Stimulated activated CD4-positive, alpha-beta T cell treated with anti-CD3 and anti-CD28 coated beads, TNF-alpha, amount 100 ng/mL, for 24 hours (primary cell): Measurements from ENCODE around the gene CACFD1.

Source experiments
- DNase-seq, 3 experiments: peaks; one replicate each; pipeline ENCODE4 v3.0.0-alpha.2; 2020; ENCODE audit warnings: low read depth in 3 of 3

Gene CACFD1

GRCh38 chr9:133499892-133500270 is 40.1 kb downstream of the CACFD1 start:
- no peak for DNase-seq

- DNase-seq = no peak
Observed at GRCh38 chr9:133502112-133502511, 42.3 kb downstream of the CACFD1 start.

GRCh38 chr9:133505186-133505830 is 45.5 kb downstream of the CACFD1 start:
- no peak for DNase-seq

DNA sequence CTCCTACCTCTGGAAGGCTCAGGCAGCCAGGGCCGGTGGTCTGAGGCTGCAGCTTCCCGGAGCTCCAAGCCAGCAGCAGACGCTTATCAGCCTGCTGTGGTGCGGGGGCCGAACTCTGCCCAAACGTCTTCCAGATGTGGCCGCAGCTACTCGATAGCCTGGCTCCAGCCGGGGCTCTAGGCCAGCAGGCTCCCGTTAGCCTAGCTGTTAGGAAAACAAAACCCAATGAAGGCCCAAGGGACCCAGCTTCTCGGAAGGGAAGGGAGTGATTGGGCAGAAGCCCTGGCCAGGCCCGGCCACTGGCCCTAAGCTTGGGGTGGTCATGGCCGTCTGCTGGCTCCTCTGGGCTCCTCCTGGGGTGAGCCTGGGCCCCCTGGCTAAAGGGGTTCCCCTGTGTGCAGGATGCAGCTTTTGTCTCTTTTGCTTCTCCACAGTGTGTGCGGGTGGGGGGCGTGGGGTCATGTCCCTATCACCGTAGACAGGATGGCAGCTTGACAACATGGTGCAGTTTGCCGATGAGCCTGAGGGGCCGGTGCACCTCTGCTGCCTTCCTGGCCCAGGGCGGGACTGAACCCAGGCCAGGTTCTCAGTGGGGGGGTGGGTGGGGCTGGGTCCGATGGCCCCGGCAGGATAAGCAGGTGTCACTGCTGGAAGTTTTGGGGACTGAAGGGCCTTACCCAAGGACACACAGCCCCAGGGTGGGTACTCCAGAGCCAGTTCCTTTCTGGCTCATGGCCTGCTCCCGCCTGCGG is 46.3 kb downstream of the CACFD1 start:
- no peak for DNase-seq

DNA sequence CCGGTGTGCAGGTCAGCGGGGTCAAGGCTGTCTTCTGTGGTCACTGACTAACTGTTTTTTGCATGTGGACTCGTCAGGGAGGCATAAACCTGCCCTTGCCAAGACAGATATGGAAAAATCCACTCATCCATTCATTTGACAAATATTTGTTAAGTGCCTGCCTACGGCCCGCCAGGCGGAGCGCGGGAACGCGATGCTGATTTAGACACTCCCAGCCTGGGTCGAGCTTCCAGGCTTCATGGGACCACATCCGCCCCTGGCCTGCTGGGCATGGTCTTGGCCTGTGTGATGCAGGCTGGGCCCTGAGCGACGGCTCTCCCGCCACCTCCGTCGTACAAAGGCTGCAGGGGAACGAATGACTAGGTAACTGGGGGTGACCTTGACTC is 46.9 kb downstream of the CACFD1 start:
- DNase-seq = no peak

- DNase-seq = no peak
Observed at GRCh38 chr9:133507246-133507965, 47.6 kb downstream of the CACFD1 start.

DNA sequence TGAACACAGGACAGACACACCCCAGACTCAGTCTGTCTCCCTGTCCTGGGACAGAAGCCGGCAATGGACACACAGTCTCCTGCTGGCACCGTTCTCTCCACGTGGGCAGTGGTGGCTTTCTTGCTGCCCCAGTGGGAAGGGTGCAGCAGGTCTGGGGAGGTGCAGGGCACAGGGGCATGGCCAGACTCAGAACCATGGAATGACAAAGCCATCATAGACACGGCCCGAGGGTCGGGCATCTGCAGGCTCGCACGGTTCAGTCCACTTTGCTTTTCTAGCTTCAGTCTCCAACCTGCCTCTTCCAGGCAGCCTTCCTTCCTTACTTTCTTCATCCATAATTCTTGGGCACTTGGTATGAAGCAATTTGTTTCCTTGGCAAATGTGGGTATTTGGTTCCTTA is 48.3 kb downstream of the CACFD1 start:
- DNase-seq = no peak

DNA sequence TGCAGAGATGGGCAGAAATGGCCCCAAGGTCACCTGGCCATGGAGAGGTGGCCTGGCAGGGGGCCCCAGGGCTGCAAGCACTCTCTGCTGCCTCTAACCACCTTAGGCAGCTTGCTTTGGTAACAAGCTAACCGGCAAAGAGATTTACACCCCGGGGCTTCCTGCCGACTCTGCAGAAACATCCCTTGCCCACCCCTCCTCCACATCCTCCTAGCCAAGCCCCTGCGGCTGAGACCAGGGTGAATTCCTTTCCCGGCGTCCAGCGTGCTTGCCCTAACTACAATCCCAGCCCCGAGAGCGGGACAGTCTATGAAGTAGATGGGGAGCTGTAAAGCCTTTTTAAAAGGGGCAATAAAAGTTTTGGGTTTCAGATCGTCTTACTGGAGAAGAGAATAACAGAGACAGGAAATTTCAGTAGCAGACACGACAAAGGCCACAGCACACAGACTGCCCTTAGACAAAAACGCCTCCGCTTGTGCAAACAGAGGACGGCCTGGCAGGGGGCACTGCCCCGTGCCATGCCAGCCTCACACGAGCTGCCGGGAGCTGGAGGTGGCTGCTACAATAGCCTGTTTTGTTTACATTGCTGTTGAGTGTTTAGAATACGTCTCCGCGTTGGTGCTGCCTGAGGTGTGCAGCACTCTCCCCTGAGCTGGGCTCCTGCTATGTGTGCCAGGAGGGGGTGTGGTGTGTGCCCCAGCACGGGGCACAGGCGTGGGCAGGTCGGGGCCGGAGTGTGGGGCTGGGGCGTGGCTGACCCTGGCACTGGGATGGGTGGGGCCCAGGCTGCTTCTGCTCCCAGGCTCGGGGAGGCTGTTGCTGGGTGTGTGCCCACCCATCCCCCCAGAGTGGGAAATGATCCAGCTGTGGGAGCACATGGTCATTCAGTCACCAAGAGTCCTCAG is 49.7 kb downstream of the CACFD1 start:
- peak in 1 of 3 experiments; percentile 2 for DNase-seq

GRCh38 chr9:133510926-133511505 is 51.2 kb downstream of the CACFD1 start:
- no peak for DNase-seq

- no peak for DNase-seq
Observed at GRCh38 chr9:133511607-133512006, 51.8 kb downstream of the CACFD1 start.

DNA sequence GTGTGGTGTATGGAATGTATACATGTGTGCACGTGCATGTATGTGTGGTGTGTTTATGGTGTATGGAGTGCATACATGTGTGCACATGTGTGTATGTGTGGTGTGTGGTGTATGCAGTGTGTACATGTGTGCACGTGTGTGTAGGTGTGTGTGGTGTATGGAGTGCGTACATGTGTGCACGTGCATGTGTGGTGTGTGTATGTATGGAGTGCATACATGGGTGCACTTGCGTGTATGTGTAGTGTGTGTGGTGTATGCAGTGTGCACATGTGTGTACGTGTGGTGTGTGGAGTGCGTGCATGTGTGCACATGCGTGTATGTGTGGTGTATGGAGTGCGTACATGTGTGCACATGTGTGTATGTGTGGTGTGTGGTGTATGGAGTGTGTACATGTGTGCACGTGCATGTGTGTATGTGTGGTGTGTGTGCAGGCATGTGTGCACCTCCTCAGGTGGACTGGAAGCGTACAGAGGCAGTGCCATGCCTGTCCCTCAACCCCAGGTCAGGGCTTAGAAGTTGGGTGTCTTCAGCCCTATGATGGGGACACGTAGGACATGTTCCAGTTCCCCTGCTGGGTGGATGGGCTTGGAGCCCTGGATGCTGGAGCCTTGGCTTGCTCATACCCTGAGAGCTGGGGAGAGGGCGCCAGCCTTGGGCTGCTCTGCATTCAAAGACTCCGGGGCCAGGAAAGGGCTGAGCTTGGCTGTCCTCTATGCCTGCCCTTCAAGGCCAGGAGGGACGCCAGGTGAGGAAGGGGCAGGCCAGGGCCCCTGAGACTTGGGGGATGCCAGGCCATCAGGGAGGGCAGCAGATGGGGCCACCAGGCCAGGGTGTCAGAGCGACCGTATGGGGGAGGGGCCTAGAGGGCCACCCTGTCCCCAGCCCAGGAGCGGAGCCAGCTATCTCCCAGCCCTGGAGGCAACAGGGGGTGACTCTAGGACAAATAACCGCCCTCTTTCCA is 52.8 kb downstream of the CACFD1 start:
- DNase-seq = no peak

DNA sequence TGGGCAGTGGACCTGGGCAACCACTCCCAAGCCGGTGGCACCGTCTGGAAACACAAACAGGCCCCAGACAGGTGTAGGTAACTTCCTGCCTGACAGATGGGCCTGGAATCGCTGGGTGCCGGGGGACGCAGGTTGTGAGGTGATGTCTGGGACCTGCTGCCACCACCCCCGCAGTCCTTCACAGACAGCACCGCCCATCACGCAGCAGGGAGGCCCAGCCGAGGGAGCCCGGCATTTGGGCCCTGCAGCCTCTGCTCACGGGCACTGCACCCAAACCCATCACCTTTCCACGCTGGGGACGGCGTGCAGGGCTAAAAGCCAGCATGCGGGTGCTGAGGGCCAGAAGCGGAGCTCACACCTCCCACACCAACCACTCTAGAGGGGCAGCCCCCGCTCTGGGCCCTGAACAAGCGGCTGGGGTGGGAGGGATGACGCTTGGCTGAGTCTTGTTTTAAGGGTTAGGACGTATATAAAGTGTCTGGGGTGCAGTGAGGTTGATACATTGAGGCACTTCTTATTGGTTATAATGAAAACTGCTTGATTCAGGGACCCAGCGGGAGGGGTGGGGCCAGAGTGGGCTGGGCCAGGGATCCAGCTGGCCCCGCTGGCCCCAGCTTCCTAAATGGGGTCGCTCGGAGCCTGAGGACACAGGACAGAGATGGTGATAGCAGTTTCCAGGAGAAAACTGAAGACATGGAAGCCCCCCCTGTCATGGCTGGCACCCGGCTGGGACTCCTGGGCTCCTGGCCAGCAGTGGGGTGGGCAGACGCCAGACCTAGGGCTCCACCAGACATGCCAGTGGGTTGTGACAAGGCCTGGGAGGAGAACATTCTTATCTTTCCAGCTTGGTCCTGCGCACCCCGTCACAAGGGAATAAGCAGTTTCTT is 53.7 kb downstream of the CACFD1 start:
- no peak for DNase-seq

- DNase-seq = no peak
Observed at GRCh38 chr9:133514460-133515239, 54.9 kb downstream of the CACFD1 start.

DNA sequence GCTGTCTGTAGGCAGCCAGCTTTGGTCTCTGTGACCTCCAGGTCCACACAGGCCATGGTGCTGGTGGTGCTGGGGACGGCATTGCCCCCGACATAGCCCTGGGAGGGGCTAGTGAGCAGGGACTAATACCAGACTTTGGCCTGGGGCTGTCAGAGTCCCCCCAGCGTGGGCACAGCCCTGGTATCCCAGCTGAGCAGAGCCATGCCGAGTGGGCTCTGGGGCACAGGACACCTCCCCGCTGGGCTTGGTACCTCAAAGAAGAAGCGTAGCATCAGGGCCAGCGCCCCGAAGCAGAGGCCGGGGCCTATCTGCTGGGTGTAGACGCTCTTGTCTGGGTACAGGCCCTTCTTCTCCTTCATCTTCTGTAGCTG is 55.4 kb downstream of the CACFD1 start:
- DNase-seq = no peak

DNA sequence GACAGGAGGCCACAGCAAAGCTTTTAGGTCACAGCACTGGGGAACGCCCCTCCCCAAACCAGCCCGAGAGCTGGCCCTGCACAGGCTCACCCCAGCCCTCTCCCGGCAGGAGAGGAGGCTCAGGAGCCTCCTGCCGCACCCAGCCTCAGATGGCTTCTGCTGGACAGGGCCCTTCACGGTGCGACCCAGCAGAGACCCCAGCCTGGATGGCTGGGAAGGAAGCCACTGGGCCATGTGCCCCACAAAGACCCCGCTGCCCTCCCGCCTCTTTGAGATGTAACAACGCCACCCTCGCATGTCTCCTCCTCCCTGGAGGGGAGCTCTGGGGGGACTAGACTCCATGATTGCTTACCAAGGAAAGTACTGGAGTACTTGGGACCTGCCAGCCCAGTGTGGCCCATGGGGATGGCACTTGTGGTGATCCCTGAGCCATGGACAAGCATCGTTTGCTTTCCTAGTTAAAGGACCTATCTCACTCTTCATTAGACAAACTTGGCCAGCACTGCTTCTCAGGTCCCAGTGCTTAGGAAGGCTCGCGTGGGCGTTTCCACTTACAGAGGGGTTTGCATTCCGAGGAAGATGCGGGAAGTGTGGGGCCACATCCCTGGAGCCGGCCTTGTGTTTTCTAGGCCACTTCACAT is 56.0 kb downstream of the CACFD1 start:
- no peak for DNase-seq

- DNase-seq = no peak
Observed at GRCh38 chr9:133516256-133516960, 56.6 kb downstream of the CACFD1 start.

DNA sequence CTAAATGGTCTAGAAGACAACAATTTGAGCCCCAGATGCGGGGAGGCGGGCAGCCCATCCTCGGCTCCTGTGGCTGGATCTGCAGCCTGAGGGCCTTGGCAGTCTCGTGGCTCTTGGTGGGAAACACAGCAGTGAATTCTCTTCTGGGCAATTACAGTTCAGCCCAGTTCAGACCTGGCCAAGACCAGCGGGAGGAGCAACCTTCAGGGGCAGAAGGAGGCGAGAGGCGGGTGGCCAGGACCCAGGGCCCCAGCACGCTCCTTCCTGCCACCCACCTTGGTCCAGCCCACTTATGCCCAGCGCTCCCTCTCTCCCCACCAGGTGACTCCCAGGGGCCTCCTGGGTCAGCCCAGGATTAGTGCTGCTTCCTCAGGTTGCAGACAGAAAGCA is 57.2 kb downstream of the CACFD1 start:
- DNase-seq = no peak
